Inflammatory macrophage treated with lipopolysaccharide for 4 hours (primary cell): Measurements from ENCODE around the gene MFAP3.
"Not testable (repeated sequence)": the region's sequence is repeated elsewhere in the genome, so short reads cannot be mapped to it uniquely, and the experiment has no call there.

Experiments
- DNase-seq: peaks from one replicate; pipeline ENCODE4 v3.0.0-alpha.2; 2020

The MFAP3 gene

GRCh38 chr5:154038707-154039457 lies at the start of gene MFAP3, which contains the start of gene FAM114A2:
Gene MFAP3, plus strand, starts transcription at chr5:154038967. Its CDS starts 10,756 bp downstream, at chr5:154049723.
Gene FAM114A2, minus strand, starts transcription at chr5:154038910. Its CDS starts 3,957 bp downstream, at chr5:154034953.
- DNase-seq: peak; percentile 89

- no peak for DNase-seq
Measured at GRCh38 chr5:153991168-153991567, 47.6 kb upstream of the MFAP3 start.

GRCh38 chr5:153998010-153998409 lies 40.8 kb upstream of the MFAP3 start:
- no peak for DNase-seq

DNA sequence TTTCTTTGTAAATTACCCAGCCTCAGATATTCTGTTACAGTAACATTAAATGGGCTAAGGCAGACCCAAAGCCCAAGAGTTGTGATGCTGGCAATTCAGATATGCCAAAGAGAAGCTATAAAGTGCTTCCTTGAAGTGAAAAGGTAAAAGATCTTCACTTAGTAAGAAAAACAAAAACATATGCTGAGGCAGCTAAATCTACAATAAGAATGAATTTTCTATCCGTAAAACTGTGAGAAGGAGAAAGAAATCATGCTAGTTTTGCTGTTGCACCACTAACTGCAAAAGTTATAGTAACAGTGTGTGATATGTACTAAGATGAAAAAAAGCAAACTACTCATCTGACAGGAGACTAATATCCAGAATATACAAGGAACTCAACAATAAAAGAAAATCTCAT lies 40.0 kb upstream of the MFAP3 start:
- no peak for DNase-seq

- DNase-seq: no peak
Measured at GRCh38 chr5:153999995-154000394, 38.8 kb upstream of the MFAP3 start.

- DNase-seq: no peak
Measured at GRCh38 chr5:154000703-154001102, 38.1 kb upstream of the MFAP3 start.

DNA sequence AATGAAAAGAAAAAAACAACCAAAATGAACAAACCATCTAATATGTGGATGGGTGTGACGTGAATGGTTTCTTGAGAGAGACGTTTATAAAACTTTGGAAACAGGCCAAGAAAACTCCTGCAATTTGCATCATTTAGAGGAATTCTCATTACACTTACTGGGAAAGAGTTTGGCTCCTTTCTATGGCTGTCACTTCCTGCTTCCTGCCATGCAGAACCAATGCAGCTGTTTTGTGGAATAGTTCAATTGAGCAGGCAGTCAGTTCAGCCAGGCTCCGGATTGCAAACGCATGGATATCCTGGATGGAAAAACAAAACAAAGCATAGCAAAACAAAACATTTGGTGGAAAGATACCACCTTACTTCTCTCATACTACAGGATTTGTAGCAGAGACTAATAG lies 36.7 kb upstream of the MFAP3 start:
- no peak for DNase-seq

DNA sequence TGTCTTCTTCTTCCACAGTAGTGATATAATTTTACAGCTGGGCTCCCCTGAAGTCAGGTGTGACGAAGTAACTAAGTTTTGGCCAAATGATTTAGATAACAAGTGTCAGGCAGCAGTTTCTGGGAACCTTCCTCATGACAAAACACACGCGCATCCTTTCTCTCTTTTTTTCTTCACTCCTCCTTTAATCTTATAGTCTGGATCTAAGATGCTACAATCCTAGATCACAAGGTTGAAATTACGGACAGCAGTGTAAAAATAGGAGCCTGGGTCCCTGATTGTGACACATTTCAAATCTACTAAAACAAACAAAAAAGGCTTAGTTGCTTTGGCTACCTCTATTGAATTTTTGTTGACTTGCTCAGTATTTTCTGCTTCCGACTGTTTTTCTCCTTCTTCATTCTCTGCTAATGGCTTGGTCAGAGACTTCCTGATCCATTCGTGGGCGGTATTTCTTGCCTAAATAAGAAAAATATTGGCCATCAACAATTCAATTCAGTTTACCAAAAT lies 36.2 kb upstream of the MFAP3 start:
- DNase-seq: no peak

DNA sequence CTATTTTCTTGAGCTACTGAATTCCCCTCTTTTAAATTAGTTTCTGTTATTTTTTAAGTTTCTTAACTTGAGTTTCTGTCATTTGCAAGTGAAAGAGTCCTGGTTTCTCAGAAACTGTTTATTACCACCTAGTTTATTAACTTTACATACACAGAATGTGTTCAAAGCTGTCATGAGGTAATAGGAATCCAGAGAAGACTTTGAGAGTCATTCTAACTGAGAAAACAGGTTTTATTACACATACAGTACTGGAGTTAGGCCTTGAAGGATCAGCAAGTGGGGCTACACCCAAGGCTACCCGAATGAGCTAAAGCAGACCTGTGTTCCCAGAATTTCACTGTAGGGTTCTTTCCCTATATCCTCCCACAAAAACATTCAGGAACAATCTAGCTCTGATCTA lies 33.1 kb upstream of the MFAP3 start:
- DNase-seq: no peak

GRCh38 chr5:154010660-154011059 lies 28.1 kb upstream of the MFAP3 start:
- DNase-seq: no peak

- no peak for DNase-seq
Measured at GRCh38 chr5:154015071-154015693, 23.6 kb upstream of the MFAP3 start.

- DNase-seq: not testable (repeated sequence)
Measured at GRCh38 chr5:154018919-154019318, 19.8 kb upstream of the MFAP3 start.

GRCh38 chr5:154025951-154026350 lies 12.8 kb upstream of the MFAP3 start:
- no peak for DNase-seq

- no peak for DNase-seq
Measured at GRCh38 chr5:154031937-154032489, 6.8 kb upstream of the MFAP3 start.

DNA sequence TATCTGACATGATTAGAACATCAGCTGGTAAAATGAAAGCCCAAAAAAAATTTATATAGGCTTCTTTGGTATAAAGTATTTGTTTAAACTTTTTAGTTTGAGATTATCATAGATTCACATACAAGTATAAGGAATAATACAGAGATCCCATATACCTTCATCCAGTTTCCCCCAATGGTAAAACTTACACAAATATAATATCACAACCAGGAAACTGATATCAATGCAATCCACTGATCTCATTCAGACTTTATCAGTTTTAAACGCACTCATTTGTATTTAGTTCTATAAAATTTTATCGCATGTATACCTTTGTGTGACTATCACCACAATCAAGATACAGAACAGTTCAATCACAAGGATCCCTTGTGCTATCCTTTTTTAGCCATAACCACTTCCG lies 3.8 kb upstream of the MFAP3 start:
- DNase-seq: no peak

GRCh38 chr5:154038261-154038706 lies 483 bp upstream of the MFAP3 start:
- DNase-seq: peak; percentile 42

- DNase-seq: no peak
Measured at GRCh38 chr5:154039458-154039829, 677 bp downstream of the MFAP3 start.

GRCh38 chr5:154042766-154043165 lies 4.0 kb downstream of the MFAP3 start:
- DNase-seq: peak; percentile 73

GRCh38 chr5:154044099-154044498 lies 5.3 kb downstream of the MFAP3 start:
- no peak for DNase-seq

- no peak for DNase-seq
Measured at GRCh38 chr5:154044581-154044980, 5.8 kb downstream of the MFAP3 start.

DNA sequence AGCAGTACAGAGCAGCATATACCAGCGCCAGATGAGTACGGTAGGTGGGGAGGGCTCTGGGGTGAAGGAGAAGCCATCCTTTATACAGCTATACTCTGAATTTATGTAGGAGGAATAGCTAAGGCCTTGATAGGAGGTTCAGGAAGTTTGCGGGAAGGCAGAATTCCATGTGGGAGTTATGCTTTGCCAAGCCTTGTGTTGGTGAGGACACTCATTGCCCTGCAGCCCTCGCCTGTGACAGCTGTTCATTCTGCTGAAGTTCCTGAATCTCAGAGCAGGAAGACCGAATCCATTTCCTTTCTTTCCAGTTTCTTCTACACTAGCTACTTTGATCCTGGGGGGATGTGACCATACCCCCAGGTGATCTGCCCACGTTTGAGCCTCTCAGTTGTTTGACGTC lies 7.7 kb downstream of the MFAP3 start:
- no peak for DNase-seq

GRCh38 chr5:154047324-154047723 lies 8.6 kb downstream of the MFAP3 start:
- DNase-seq: no peak

DNA sequence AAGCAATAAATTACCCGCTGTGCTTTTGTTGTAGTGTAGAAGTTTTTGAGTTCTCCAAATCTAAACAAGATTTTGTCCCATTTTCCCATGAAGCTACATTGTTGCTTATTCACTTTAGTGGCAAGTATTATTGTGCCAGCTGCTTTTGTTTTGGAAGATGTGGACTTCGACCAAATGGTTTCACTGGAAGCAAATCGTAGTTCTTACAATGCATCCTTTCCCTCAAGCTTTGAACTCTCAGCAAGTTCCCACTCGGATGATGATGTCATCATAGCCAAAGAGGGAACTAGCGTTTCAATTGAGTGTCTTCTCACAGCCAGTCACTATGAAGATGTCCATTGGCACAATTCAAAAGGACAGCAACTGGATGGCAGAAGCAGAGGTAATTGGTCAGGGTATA lies 10.9 kb downstream of the MFAP3 start:
- peak; percentile 71 for DNase-seq

- no peak for DNase-seq
Measured at GRCh38 chr5:154053468-154053867, 14.7 kb downstream of the MFAP3 start.
